Smooth muscle cell (in vitro differentiated cells): ENCODE results near the gene GALNT7. TPM values are rescaled to one million over a fixed set of nuclear protein-coding genes. Genes with fewer than 3 reads are reported as not detected.

Source experiments
- DNase-seq: peaks from one replicate; lab custom pipeline; 2025; ENCODE audit not compliant: unreplicated experiment; lab: John Stamatoyannopoulos, UW
- H2AFZ ChIP-seq: fragments of 200-600 bp; sonication (generic); 2 replicates; pipeline ENCODE4 v1.6.0; 2016; ENCODE audit warnings: antibody characterized with exemption, low read depth, mild to moderate bottlenecking
- H3F3A ChIP-seq: fragments of 200-600 bp; sonication (generic); 2 replicates; pipeline ENCODE4 v1.6.0; 2017; ENCODE audit warnings: antibody characterized with exemption, low read depth
- H3K27ac ChIP-seq: fragments of 200-600 bp; sonication (generic); 2 replicates; pipeline ENCODE4 v1.5.1; 2016; ENCODE audit warnings: low read depth, mild to moderate bottlenecking
- H3K27me3 ChIP-seq: fragments of 200-600 bp; sonication (generic); 2 replicates; pipeline ENCODE4 v1.6.1; 2016; ENCODE audit warnings: low read depth, mild to moderate bottlenecking
- H3K36me3 ChIP-seq: fragments of 200-600 bp; sonication (generic); 2 replicates; pipeline ENCODE4 v1.5.1; 2016; ENCODE audit warnings: low read depth
- H3K4me1 ChIP-seq: fragments of 200-600 bp; sonication (generic); 2 replicates; pipeline ENCODE4 v1.5.1; 2016; ENCODE audit warnings: low read depth
- H3K4me2 ChIP-seq: fragments of 200-600 bp; sonication (generic); 2 replicates; pipeline ENCODE4 v1.6.0; 2016; ENCODE audit warnings: mild to moderate bottlenecking
- H3K4me3 ChIP-seq: fragments of 200-600 bp; sonication (generic); 2 replicates; pipeline ENCODE4 v1.5.1; 2016; ENCODE audit warnings: mild to moderate bottlenecking
- H3K79me2 ChIP-seq: fragments of 200-600 bp; sonication (generic); 2 replicates; pipeline ENCODE4 v1.6.0; 2016; ENCODE audit warnings: low read depth, mild to moderate bottlenecking
- H3K9ac ChIP-seq: fragments of 200-600 bp; sonication (generic); 2 replicates; pipeline ENCODE4 v1.6.0; 2016; ENCODE audit warnings: low read depth
- H3K9me3 ChIP-seq: fragments of 200-600 bp; sonication (generic); replicated peaks from 2 replicates; pipeline ENCODE4 v1.5.1; 2016; ENCODE audit warnings: low read depth
- H4K20me1 ChIP-seq: fragments of 200-600 bp; sonication (generic); 2 replicates; pipeline ENCODE4 v1.6.0; 2016; ENCODE audit warnings: low read depth
- WGBS: methylation state at CpG from one replicate; pipeline ENCODE4 v1.1.7; 2016; ENCODE audit warnings: low lambda C conversion rate; 5-methylcytosine and 5-hydroxymethylcytosine counted together
- polyA plus RNA-seq: library from polyadenylated mRNA; unstranded; fragments of >200 nt; fragmentation: Nextera tagmentation; extraction: Ambion mirVana; gene quantifications from 2 replicates; pipeline ENCODE4 v1.2.1, GENCODE V29; 2016
- total RNA-seq: library from RNA; depleted of rRNA; stranded (reverse); fragments of >200 nt; gene quantifications from 2 replicates; pipeline ENCODE4 v1.2.3, GENCODE V29; 2014
- TF ChIP-seq, protein P1 (sequence below): fragments of 200-600 bp; sonication (generic); IDR thresholded peaks from 2 replicates; pipeline ENCODE4 v1.5.1; 2017; ENCODE audit warnings: borderline replicate concordance, mild to moderate bottlenecking, antibody characterized with exemption; ENCODE audit not compliant: insufficient read depth, poor library complexity, severe bottlenecking

Gene GALNT7
- total and polyA plus RNA-seq, 2 experiments from 2014 or later = 9.0 to 33.4 TPM

DNA sequence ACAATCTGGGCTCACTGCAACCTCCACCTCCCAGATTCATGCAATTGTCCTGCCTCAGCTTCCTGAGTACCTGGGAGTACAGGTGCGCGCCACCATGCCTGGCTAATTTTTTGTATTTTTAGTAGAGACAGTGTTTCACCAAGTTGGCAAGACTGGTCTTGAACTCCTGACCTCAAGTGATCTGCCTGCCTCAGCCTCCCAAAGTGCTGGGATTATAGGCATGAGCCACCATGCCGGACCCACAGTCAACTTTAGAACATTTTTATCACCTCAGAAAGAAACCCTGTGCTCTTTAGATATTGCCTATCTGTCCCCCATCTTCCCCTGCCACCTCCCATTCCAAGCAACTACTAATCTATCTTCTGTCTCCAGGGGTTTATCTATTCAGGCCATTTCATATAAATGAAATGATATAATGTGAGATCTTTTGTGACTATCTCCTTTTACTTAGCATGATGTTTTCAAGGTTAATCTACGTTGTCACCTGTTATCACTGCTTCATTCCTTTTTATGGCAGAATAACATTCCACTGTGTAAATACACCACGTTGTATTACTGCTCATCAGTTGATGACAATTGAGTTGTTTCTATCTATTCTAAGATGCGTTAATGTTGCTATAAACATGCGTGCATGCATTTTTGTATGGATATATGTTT, 44.3 kb upstream of the GALNT7 start:
- H3K4me3 ChIP-seq = no peak overlapping the region
- no peak overlapping the region for H3K27ac ChIP-seq
- H2AFZ ChIP-seq = no peak overlapping the region
- H3K4me2 ChIP-seq = no peak overlapping the region
- H3K9me3 ChIP-seq = no peaks in the 10 kb centered on the region
- peaks cover 8% of the 10 kb centered on the region for H3K4me1 ChIP-seq
- H4K20me1 ChIP-seq = no peaks in the 10 kb centered on the region
- H3F3A ChIP-seq = no peaks in the 10 kb centered on the region
- no peaks in the 10 kb centered on the region for H3K36me3 ChIP-seq
- WGBS = 95% methylated on average over 7 of the region's 7 CpGs
- no peak for DNase-seq
- TF ChIP-seq, protein P1, sequence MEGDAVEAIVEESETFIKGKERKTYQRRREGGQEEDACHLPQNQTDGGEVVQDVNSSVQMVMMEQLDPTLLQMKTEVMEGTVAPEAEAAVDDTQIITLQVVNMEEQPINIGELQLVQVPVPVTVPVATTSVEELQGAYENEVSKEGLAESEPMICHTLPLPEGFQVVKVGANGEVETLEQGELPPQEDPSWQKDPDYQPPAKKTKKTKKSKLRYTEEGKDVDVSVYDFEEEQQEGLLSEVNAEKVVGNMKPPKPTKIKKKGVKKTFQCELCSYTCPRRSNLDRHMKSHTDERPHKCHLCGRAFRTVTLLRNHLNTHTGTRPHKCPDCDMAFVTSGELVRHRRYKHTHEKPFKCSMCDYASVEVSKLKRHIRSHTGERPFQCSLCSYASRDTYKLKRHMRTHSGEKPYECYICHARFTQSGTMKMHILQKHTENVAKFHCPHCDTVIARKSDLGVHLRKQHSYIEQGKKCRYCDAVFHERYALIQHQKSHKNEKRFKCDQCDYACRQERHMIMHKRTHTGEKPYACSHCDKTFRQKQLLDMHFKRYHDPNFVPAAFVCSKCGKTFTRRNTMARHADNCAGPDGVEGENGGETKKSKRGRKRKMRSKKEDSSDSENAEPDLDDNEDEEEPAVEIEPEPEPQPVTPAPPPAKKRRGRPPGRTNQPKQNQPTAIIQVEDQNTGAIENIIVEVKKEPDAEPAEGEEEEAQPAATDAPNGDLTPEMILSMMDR = no peak
- no peaks in the 10 kb centered on the region for H3K27me3 ChIP-seq
- no peaks in the 10 kb centered on the region for H3K79me2 ChIP-seq
- no peak overlapping the region for H3K9ac ChIP-seq

DNA sequence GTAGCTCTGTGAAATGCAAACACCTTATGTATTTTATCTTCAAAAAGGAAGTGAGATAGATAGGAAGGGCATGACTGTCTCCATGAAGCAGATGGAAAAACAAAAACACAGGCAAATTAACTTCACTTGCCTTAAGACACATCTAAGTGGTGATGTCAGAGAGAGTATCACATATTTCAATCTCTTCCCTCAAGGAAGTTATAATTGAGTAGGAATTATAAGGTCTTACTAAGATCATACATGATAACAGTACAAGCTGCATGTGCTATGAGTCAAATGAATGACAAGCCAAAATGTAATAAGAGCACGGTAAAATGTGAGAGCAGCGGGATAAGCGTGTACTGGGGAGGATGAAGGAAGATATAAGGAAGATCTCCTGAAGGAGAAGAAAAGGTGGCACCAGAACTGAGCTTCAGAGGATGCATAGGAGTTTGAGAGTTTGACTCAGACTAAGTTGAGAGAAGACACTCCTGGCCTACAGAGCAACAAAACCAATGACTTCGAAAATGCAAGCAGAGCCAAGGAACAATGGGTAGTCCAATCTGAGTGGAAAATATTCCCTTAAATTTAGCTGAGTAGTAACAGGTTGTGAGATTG, 43.3 kb upstream of the GALNT7 start:
- H3K36me3 ChIP-seq = no peaks in the 10 kb centered on the region
- no peak overlapping the region for H3K4me3 ChIP-seq
- H3K27ac ChIP-seq = no peak overlapping the region
- no peaks in the 10 kb centered on the region for H3K27me3 ChIP-seq
- no peaks in the 10 kb centered on the region for H4K20me1 ChIP-seq
- TF ChIP-seq, protein P1 = no peak
- 71% methylated on average over 4 of the region's 4 CpGs for WGBS
- H3K4me2 ChIP-seq = no peak overlapping the region
- H3K79me2 ChIP-seq = no peaks in the 10 kb centered on the region
- no peaks in the 10 kb centered on the region for H3K9me3 ChIP-seq
- no peak overlapping the region for H3K9ac ChIP-seq
- DNase-seq = no peak
- no peaks in the 10 kb centered on the region for H3F3A ChIP-seq
- H3K4me1 ChIP-seq = peaks cover 8% of the 10 kb centered on the region
- H2AFZ ChIP-seq = no peak overlapping the region

DNA sequence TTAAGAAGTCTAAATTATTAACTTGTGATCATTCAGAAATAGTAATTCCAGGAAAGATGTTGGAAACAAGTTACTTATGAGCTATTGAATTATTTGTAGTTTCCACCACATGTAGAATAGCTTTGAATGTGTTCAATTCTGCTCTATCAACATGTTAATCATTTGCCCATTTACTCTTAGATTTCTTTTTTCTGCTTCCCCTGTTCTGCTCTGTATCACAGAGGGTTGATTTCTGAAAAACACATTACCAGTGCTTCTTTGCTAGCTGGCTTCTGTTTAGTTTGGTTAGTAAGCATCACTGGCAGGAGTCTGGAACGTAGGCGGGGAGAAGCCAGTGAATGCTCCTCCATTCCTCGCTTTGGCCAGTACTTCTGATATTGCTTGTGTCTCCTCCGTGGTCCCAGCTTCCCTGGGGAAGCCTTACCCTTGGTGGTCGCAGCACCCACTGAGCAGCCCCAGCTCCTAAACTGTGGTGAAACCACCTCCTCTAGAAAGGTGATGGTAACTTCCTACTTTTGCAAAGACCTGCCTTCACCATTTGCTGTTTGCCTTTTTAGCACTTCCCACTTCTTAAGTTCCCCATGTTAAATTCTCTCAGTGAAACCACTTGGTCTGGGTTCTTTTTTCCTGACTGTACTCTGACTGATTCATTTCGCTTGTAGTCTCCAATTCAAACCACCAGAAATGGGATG, 40.3 kb upstream of the GALNT7 start:
- Histone ChIP-seq H4K20me1 (no peaks in the 10 kb centered on the region), H3K4me1 (no peaks in the 10 kb centered on the region), H3K9ac (no peak overlapping the region), H3K27me3 (no peaks in the 10 kb centered on the region), H3K4me3 (no peak overlapping the region), H3K9me3 (no peaks in the 10 kb centered on the region), H3K4me2 (no peak overlapping the region), H3F3A (no peaks in the 10 kb centered on the region), H3K36me3 (no peaks in the 10 kb centered on the region), H2AFZ (no peak overlapping the region), H3K79me2 (no peaks in the 10 kb centered on the region), H3K27ac (no peak overlapping the region)
- no peak for DNase-seq
- 91% methylated on average over 6 of the region's 6 CpGs for WGBS
- TF ChIP-seq, protein P1 = no peak

DNA sequence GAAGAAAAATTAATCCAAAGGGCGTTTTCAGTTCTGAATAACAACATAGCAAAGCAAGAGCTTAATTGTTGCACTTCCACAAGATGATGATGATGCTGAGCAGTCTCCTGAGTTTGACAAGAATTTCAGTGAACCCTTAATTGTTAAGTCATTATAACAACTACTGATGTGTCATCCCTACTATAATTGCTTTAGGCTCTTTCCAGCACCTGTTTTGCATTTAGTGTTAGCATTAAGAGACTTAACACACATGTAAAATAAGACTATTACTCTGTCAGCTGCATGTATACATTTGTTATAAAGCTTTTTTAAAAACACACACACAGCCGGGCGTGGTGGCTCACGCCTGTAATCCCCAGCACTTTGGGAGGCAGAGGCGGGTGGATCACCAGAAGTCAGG, 37.9 kb upstream of the GALNT7 start:
- no peaks in the 10 kb centered on the region for H3K4me1 ChIP-seq
- H4K20me1 ChIP-seq = no peaks in the 10 kb centered on the region
- no peak overlapping the region for H3K9ac ChIP-seq
- 94% methylated on average over 5 of the region's 5 CpGs for WGBS
- no peak overlapping the region for H2AFZ ChIP-seq
- no peaks in the 10 kb centered on the region for H3F3A ChIP-seq
- DNase-seq = no peak
- H3K4me3 ChIP-seq = no peak overlapping the region
- H3K27ac ChIP-seq = no peak overlapping the region
- TF ChIP-seq, protein P1 = no peak
- no peaks in the 10 kb centered on the region for H3K79me2 ChIP-seq
- no peaks in the 10 kb centered on the region for H3K9me3 ChIP-seq
- H3K36me3 ChIP-seq = no peaks in the 10 kb centered on the region
- H3K4me2 ChIP-seq = no peak overlapping the region
- H3K27me3 ChIP-seq = no peaks in the 10 kb centered on the region
